ENCODE measurements around the gene PSME2. TPM values are rescaled to one million over a fixed set of nuclear protein-coding genes. Genes with fewer than 3 reads are reported as not detected.

PSME2 gene
- total and polyA plus RNA-seq, 2 experiments from 2014 or later = 38.3 to 164 TPM

DNA sequence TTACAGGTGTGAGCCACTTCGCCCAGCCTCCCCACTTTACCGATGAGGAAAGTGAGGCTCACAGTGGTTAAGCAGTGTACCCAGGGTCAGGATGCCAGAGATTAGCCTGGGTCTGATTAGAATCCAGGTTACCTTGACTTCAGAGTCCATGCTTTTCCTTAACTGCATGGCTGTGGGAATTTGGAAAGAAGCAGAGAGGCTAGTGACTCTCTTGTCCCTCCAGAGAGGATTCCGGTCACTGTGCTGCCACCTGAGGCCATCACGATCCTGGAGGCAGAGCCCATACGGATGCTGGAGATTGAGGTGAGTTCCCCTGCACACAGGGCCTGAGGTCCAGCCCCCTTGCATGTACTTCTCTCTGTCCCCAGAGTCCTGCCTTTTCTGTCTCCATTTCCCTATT is 30.2 kb upstream of the PSME2 start:
- 91 to 92% methylated on average over 5 of the region's 5 CpGs for WGBS, 2 experiments (ENCODE audit: low coverage in 1 of 2, low lambda C conversion rate in 2 of 2, missing lambda C conversion rate in 2 of 2)
- no peak overlapping the region for H3K27ac ChIP-seq
- no peak overlapping the region for H3K4me3 ChIP-seq
- no peak for DNase-seq
- in situ Hi-C loops (cut with MboI) = no loop called here
- H3K27me3 ChIP-seq (replicated peaks; ENCODE audit: insufficient read depth) = no peaks in the 10 kb centered on the region
- no peaks in the 10 kb centered on the region for H3K9me2 ChIP-seq (ENCODE audit: insufficient read depth)
- H3K9ac ChIP-seq = no peak overlapping the region
- no peaks in the 10 kb centered on the region for H3K9me3 ChIP-seq (ENCODE audit: low read depth)
- no peak overlapping the region for H3K4me2 ChIP-seq (ENCODE audit: unreplicated experiment)
- no peaks in the 10 kb centered on the region for H3K79me2 ChIP-seq (ENCODE audit: insufficient read depth)
- H3F3A ChIP-seq (ENCODE audit: insufficient read depth) = peaks cover 22% of the 10 kb centered on the region
- no peak overlapping the region for H2AFZ ChIP-seq
- TF ChIP-seq EZH2phosphoT487 (IDR thresholded peaks at IDR 0.05; ENCODE audit: insufficient read depth, low read depth) = no peak
- no peak for TF ChIP-seq EZH2 (IDR thresholded peaks at IDR 0.05; ENCODE audit: insufficient read depth, poor library complexity, severe bottlenecking)
- no peaks in the 10 kb centered on the region for H4K20me1 ChIP-seq (ENCODE audit: insufficient read depth)
- H3K4me1 ChIP-seq (ENCODE audit: insufficient read depth) = peaks cover 9% of the 10 kb centered on the region; the same call in 1 of the 2 replicates
- H3K36me3 ChIP-seq (ENCODE audit: low read depth) = peaks cover 28% of the 10 kb centered on the region; the same call in 1 of the 2 replicates

- Histone ChIP-seq H3K9ac (no peak overlapping the region), H3K9me2 (ENCODE audit: insufficient read depth) (no peaks in the 10 kb centered on the region), H3K27ac (no peak overlapping the region), H3K27me3 (replicated peaks; ENCODE audit: insufficient read depth) (no peaks in the 10 kb centered on the region), H4K20me1 (ENCODE audit: insufficient read depth) (no peaks in the 10 kb centered on the region), H3K79me2 (ENCODE audit: insufficient read depth) (no peaks in the 10 kb centered on the region), H3K4me2 (ENCODE audit: unreplicated experiment) (no peak overlapping the region), H3K4me1 (ENCODE audit: insufficient read depth) (no peaks in the 10 kb centered on the region), H3K9me3 (ENCODE audit: low read depth) (no peaks in the 10 kb centered on the region), H3K4me3 (no peak overlapping the region), H3F3A (ENCODE audit: insufficient read depth) (no peaks in the 10 kb centered on the region; the same call in 1 of the 2 replicates), H3K36me3 (ENCODE audit: low read depth) (peaks cover 4% of the 10 kb centered on the region; the same call in 1 of the 2 replicates), H2AFZ (no peak overlapping the region)
- in situ Hi-C loops (cut with MboI) = no loop called here
- no peak for DNase-seq
- TF ChIP-seq EZH2phosphoT487 (IDR thresholded peaks at IDR 0.05; ENCODE audit: insufficient read depth, low read depth) = no peak
- no peak for TF ChIP-seq EZH2 (IDR thresholded peaks at IDR 0.05; ENCODE audit: insufficient read depth, poor library complexity, severe bottlenecking)
- 90 to 91% methylated on average over 17 to 20 of the region's 20 CpGs for WGBS, 2 experiments (ENCODE audit: low coverage in 1 of 2, low lambda C conversion rate in 2 of 2, missing lambda C conversion rate in 2 of 2)
Measured at GRCh38 chr14:24172871-24173281, 26.5 kb upstream of the PSME2 start.

DNA sequence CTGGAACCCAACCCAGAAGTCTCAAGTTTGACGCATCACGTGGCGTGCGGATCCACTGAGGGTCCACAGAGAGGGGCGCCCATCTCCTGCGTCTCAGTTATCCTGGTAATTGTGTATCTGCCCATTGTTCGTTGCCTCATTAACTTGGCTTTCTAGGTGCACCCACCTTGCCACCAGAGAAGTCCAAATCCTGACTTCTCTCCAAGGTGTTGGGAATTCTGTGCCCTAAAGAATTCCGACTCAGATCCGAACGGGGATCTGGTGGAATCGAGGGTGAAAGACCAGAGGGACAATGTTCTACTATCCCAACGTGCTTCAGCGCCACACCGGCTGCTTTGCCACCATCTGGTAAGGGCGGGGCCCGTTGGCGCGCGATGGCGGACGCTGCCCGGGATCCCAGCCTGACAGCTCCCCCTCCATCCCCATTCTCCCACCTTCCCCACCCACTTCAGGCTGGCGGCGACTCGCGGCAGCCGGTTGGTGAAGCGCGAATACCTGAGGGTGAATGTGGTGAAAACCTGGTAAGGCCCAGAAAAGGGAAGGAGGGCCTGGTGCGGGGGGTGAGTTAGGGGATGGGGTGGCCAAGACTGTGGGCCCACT is 26.0 kb upstream of the PSME2 start:
- TF ChIP-seq EZH2 (IDR thresholded peaks at IDR 0.05; ENCODE audit: insufficient read depth, poor library complexity, severe bottlenecking) (no peak), EZH2phosphoT487 (IDR thresholded peaks at IDR 0.05; ENCODE audit: insufficient read depth, low read depth) (no peak)
- Histone ChIP-seq H2AFZ (no peak overlapping the region), H3F3A (ENCODE audit: insufficient read depth) (no peaks in the 10 kb centered on the region; the same call in 1 of the 2 replicates), H3K9me2 (ENCODE audit: insufficient read depth) (no peaks in the 10 kb centered on the region), H3K4me3 (no peak overlapping the region), H3K27me3 (replicated peaks; ENCODE audit: insufficient read depth) (no peaks in the 10 kb centered on the region), H3K27ac (no peak overlapping the region), H3K4me2 (ENCODE audit: unreplicated experiment) (no peak overlapping the region), H3K79me2 (ENCODE audit: insufficient read depth) (no peaks in the 10 kb centered on the region), H3K36me3 (ENCODE audit: low read depth) (peaks cover 9% of the 10 kb centered on the region), H3K9ac (no peak overlapping the region), H4K20me1 (ENCODE audit: insufficient read depth) (no peaks in the 10 kb centered on the region), H3K4me1 (ENCODE audit: insufficient read depth) (no peaks in the 10 kb centered on the region), H3K9me3 (ENCODE audit: low read depth) (no peaks in the 10 kb centered on the region)
- 58 to 74% methylated on average over 24 to 30 of the region's 30 CpGs for whole genome bisulfite sequencing, 2 experiments (ENCODE audit: low coverage in 1 of 2, low lambda C conversion rate in 2 of 2, missing lambda C conversion rate in 2 of 2)
- DNase-seq = no peak
- in situ Hi-C loops (cut with MboI) = no loop called here

- in situ Hi-C loops (cut with MboI) = no loop called here
- Histone ChIP-seq H3K36me3 (ENCODE audit: low read depth) (peaks cover 11% of the 10 kb centered on the region), H3K27me3 (replicated peaks; ENCODE audit: insufficient read depth) (no peaks in the 10 kb centered on the region), H3K79me2 (ENCODE audit: insufficient read depth) (no peaks in the 10 kb centered on the region), H3K4me3 (no peak within 1 kb of the TSS), H3K9me3 (ENCODE audit: low read depth) (no peaks in the 10 kb centered on the region), H3K9ac (no peak within 1 kb of the TSS), H3K27ac (no peak within 1 kb of the TSS), H3K9me2 (ENCODE audit: insufficient read depth) (no peaks in the 10 kb centered on the region), H4K20me1 (ENCODE audit: insufficient read depth) (no peaks in the 10 kb centered on the region), H3K4me1 (ENCODE audit: insufficient read depth) (no peaks in the 10 kb centered on the region), H3K4me2 (ENCODE audit: unreplicated experiment) (no peak within 1 kb of the TSS), H2AFZ (no peak within 1 kb of the TSS), H3F3A (ENCODE audit: insufficient read depth) (no peaks in the 10 kb centered on the region; the same call in 1 of the 2 replicates)
- 35 to 41% methylated on average over 55 to 59 of the region's 63 CpGs for WGBS, 2 experiments (ENCODE audit: low coverage in 1 of 2, low lambda C conversion rate in 2 of 2, missing lambda C conversion rate in 2 of 2)
- TF ChIP-seq EZH2 (IDR thresholded peaks at IDR 0.05; ENCODE audit: insufficient read depth, poor library complexity, severe bottlenecking) (no peak), EZH2phosphoT487 (IDR thresholded peaks at IDR 0.05; ENCODE audit: insufficient read depth, low read depth) (no peak)
- no peak for DNase-seq
Measured at GRCh38 chr14:24171422-24172260, 25.2 kb upstream of the PSME2 start, which contains the start of gene REC8. Gene REC8 (plus strand): TSS chr14:24172080. CDS start chr14:24172553, 473 bp downstream.

Data from GM23248 (cell line).